Inflammatory macrophage treated with lipopolysaccharide for 1 hour (primary cell): Measurements from ENCODE around the gene ADIPOR2.
A peak's percentile ranks its signal among the peaks of the same experiment; 100 is the strongest.

Experiments used
- DNase-seq, 2 donors: peaks; one replicate each; pipeline ENCODE4 v3.0.0-alpha.2; 2020 to 2022

Gene ADIPOR2

DNA sequence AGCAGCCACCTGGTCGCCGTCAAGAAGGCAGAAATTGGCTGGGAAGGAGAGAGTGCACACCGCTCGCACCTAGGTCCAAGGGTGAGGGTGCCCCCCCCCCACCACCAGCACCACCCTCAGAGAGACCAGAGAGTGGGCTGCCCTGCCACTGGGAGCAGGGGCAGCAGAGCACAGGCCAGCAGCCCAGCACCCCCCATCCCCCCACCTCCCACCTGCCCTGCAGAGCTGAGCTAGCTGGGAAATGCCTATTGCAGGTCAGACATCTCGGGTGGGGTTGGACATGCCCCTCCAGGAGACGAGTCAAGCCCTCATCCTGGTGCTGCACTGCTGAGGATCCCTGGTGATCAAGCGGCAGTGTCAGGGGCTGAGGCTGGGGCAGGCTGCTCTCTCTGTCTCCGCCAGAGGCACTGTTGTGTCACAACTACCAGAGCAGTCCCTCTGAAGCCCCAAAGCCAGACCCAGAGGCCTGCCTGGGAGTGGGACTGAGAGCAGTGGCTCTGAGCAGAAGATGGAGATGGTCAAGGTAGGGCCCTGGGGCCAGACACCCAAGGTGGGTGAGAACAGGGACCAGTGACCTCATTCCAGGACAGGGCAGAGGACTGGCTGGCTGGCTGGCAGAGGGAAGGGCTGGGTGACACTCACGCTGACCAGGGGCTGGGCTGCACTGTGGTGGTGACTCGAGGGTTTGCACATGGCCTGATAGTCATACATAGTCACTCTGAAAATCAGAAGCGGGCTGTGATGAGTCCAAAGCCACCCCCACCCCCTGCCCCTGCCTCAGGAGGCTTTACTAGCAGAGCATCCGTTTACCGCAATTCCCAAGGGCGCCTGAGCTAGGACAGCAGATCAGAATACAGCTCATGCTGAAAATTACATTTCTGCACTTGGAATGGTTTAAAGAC lies 109.8 kb downstream of the ADIPOR2 start:
- peak; percentile 43 to 46 for DNase-seq

- DNase-seq, result peak; percentile 27 to 68
Observed at GRCh38 chr12:1801303-1801975, 110.6 kb downstream of the ADIPOR2 start.

- DNase-seq, result no peak
Observed at GRCh38 chr12:1803736-1804135, 112.9 kb downstream of the ADIPOR2 start.

DNA sequence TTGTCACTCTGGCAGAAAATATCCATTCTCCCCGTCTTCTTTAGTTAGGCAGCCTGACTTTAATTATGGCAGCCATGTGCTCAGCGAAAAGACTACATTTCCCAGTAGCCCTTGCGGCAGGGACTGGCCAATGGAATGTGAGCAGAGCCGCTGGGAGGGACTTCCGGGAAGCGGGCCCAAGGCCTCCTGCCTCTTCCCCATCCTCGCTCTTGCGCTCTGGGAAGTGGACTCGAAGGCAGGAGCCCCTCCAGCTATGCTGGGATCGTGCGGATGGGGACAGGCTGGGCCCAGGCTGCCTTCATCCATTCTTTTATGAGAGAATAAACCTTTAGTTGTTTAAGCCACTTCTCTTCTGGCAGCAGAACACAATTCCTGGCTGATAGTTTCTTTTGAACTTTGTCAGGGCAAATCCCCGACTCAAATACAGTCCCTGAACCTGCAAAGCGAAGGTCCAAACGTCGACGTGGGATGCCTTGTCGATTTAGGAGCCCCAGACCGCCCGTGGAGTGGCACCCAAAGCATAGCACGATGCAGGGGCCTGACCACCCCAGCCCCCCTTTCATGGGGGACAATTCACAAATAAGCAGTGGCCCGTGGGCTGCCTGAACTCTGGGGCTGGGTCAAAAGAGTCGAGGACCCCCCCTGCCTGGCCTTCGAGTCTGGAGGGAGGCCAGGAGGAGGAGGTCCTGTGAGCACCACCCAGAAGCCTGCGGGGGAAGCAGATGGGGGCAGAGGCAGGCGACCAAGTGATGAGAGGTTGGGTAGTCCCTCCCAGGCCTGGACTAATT lies 113.9 kb downstream of the ADIPOR2 start:
- peak; percentile 84 to 90 for DNase-seq

- DNase-seq, result no peak
Observed at GRCh38 chr12:1805441-1806081, 114.7 kb downstream of the ADIPOR2 start.

- no peak for DNase-seq
Observed at GRCh38 chr12:1806301-1807086, 115.6 kb downstream of the ADIPOR2 start.

DNA sequence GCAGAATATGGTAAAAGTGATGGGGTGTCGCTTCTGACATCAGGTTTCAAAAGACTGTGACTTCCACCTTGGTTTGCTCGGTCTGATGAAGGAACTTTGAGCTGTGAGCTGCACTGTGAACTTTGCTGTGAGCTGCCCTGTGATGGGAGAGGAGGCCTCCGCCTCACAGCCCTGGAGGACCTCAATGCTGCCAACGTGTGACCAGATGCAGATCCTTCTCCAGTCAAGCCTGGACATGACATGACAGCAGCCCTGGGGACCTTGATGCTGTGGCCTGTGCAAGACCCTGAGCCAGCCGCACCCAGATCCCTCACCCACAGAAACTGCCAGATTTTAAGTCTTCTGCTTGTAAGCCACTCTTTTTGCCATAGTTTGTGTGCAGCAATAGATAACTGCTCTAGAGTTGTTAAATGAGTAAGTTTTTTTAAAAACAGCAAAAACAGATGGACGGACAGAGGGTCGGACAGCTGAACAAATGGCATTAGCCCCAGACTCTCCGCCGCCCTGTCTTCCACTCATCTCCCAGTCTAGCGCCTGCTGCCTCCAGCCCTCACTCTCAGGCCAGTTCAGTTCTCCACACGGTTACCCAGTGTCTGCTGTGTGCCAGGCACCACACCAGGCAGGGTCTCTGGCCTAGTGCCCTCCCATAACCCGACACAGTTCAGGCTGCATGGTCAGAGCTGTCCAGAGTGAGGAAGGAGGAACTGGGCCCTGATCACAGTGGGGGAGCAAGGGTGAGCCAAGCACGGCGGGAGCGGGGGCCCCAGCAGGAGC lies 116.4 kb downstream of the ADIPOR2 start:
- no peak for DNase-seq

DNA sequence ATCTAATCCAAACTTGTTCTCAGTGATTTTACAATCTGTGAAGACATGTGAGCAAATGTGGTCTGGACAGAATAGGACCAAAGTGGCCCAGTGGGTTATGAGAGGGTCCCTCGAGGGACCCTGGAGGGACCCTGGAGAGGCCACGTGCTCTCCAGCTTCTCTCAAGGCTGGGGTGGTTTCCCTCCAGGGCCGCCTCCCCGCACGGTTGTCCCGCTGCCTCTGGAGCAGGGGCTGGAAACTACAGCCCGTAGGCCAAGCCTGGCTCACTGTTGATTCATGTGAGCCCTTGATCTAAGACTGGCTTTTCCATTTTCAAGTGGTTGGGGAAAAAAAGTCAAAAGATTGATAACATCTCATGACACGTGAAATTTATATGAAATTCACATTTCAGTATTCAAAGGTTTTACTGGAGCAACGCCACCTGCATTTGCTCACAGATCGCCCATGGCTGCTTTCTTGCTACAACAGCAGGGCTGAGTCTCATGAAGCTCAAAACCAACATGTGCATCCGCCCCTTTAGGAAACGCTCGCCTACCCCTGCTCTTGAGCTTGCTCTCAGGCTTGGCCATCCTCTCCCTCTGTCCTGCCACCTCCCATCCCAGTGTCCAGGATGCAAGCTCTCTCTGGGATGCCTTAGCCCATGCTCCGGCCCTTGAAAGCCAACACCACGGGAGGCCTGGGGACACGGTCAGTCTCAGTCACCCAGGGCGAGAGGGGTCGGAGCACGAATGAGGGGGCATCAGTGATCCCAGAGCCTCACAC lies 117.3 kb downstream of the ADIPOR2 start:
- DNase-seq, result no peak

DNA sequence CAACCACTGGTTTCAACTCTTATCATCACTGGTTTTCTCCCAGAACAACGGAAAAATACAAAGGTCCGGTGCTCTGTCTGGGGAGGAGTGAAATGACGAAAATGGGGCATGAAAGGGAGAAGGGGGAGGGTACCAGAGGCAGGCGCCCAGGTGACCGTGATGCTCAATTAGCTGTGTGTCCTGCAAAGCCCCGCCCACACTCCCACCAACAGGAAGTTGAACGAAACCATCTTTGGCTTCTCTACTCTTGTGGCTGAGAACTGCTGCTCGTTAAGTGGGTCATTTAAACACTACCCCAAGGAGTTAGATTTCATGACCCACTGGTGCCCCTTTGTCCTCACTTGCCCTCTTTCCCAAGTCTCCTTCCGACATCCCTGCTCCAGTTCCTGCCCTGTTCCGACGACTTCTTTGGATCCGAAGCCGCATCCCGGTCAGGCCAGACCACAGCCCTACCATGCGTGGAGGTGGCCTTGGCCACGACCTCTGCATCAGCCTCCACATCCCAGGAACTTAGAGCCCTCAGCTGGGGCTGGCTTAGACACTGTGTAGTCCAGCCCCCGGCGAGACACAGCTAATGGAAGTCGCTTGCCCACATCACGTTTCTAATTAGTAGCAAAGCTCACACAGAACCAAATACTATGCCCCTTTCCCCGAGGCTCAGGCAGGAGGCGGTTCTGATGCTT lies 118.1 kb downstream of the ADIPOR2 start:
- DNase-seq, result peak in 1 of 2 donors; percentile 32

- no peak for DNase-seq
Observed at GRCh38 chr12:1809591-1810190, 118.8 kb downstream of the ADIPOR2 start.

GRCh38 chr12:1810201-1810930 lies 119.5 kb downstream of the ADIPOR2 start:
- peak; percentile 15 to 47 for DNase-seq

DNA sequence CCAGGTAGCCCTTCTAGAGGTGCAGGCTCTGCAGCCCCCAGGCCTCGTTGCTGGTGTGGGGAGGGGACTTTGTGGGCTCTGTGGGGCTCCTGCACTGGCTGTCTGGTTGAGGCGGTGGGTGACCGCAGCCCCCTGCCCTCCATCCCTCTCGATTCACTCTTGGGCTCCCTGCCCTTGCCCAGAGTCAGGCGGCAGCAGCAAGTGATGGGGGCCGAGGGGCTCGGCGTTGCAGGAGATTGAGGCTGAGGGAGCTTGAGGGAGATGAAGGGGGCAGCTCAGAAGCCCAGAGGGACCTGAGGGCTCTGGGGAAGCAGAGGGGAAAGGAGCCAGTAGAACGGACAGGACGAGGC lies 120.0 kb downstream of the ADIPOR2 start:
- no peak for DNase-seq

DNA sequence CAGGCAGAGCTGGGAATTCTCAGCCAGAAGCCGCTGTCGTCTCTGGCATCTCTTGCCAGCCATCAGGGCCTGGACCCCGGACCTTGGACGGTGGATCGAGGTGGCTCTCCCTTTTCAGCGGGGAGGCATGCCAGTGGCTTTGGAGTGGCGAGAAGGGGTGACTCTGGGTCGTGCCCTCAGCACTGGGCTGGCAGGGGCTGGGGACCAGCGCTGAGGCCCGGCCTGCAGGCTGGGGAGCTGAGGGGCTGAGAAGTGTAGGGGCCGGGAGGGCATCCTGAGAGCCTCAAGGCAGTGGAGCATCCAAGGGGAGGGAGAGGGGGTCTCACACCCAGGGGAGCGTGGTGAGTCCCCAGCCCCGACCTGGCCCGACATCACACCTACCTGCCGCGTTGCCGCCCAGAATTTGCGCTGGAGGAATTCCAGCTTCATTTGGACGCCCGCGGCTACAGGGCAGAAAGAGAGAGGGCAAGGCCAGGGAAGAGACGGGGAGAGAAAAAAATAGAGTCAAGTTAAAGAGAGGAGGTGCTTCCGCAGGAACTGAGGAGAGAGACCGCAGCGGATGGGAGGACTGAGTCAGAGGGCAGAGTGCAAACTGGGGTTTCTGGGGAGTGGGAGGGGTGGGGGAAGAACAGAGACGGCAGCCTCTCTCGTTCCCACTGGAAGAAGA lies 120.5 kb downstream of the ADIPOR2 start:
- DNase-seq, result peak; percentile 57 to 80

- DNase-seq, result no peak
Observed at GRCh38 chr12:1811948-1812291, 121.0 kb downstream of the ADIPOR2 start.

DNA sequence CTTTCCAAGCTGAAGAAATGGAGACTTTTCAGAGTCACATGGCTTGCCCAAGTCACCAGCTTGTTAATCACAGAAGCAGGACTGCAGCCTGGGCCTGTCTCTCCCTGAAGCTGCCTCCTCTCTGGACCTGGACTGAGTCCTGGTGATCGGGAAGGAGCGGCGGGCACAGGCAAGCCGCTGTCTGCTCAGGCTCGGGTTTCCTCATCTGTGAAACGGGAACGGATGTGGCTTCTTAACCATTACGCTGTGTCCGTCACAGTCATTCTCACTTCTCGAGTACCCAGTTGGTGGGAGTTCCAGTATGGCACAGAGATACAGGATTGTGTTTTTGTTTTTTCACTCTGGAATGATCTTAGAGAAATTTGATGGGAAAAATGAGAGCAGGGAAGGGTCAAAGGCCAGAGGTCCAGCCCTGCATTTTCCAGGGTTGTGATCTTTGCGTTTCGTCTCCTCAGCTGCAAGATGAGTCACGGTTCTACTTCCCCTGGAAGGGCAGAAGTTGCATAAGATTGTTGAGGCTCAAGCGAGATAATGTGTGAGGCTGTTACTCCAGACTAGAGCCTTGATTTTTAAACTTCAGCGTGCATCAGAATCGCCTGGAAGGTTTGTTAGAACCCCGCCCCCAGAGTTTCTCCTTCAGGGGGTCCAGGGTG lies 121.9 kb downstream of the ADIPOR2 start:
- peak; percentile 83 to 90 for DNase-seq

- peak in 1 of 2 donors; percentile 20 for DNase-seq
Observed at GRCh38 chr12:1814266-1814665, 123.4 kb downstream of the ADIPOR2 start.

- DNase-seq, result no peak
Observed at GRCh38 chr12:1815108-1815507, 124.2 kb downstream of the ADIPOR2 start.
